ENCODE measurements around the gene SCPEP1.
"Not testable (repeated sequence)": the region's sequence is repeated elsewhere in the genome, so short reads cannot be mapped to it uniquely, and the experiment has no call there.

Gene SCPEP1

GRCh38 chr17:56977673-56978395 is at the start of gene SCPEP1:
SCPEP1 (plus strand) TSS chr17:56978131; CDS start chr17:56978160, 29 bp downstream.
- peak; percentile 78 for DNase-seq

- DNase-seq = no peak
Measured at GRCh38 chr17:56928586-56928985, 49.3 kb upstream of the SCPEP1 start.

GRCh38 chr17:56929362-56929969 is 48.5 kb upstream of the SCPEP1 start:
- no peak for DNase-seq

GRCh38 chr17:56930739-56931337 is 47.1 kb upstream of the SCPEP1 start:
- DNase-seq = no peak

GRCh38 chr17:56933151-56933745 is 44.7 kb upstream of the SCPEP1 start:
- DNase-seq = no peak

GRCh38 chr17:56933868-56934267 is 44.1 kb upstream of the SCPEP1 start:
- no peak for DNase-seq

- no peak for DNase-seq
Measured at GRCh38 chr17:56934280-56934679, 43.7 kb upstream of the SCPEP1 start.

GRCh38 chr17:56935461-56935860 is 42.5 kb upstream of the SCPEP1 start:
- no peak for DNase-seq

GRCh38 chr17:56936697-56937322 is 41.1 kb upstream of the SCPEP1 start:
- DNase-seq = no peak

GRCh38 chr17:56937687-56938086 is 40.2 kb upstream of the SCPEP1 start:
- DNase-seq = no peak

GRCh38 chr17:56938206-56938605 is 39.7 kb upstream of the SCPEP1 start:
- not testable (repeated sequence) for DNase-seq

GRCh38 chr17:56939869-56940484 is 38.0 kb upstream of the SCPEP1 start:
- no peak for DNase-seq

- DNase-seq = no peak
Measured at GRCh38 chr17:56943505-56944125, 34.3 kb upstream of the SCPEP1 start.

GRCh38 chr17:56945938-56946505 is 31.9 kb upstream of the SCPEP1 start:
- no peak for DNase-seq

- DNase-seq = no peak
Measured at GRCh38 chr17:56947741-56948140, 30.2 kb upstream of the SCPEP1 start.

GRCh38 chr17:56948491-56948890 is 29.4 kb upstream of the SCPEP1 start:
- DNase-seq = no peak

GRCh38 chr17:56949595-56949994 is 28.3 kb upstream of the SCPEP1 start:
- DNase-seq = no peak

- no peak for DNase-seq
Measured at GRCh38 chr17:56956992-56957391, 20.9 kb upstream of the SCPEP1 start.

GRCh38 chr17:56960596-56961538 is 17.1 kb upstream of the SCPEP1 start, which contains the start of gene COIL:
COIL (minus strand) TSS chr17:56961050; CDS start chr17:56961019, 31 bp downstream.
- DNase-seq = peak; percentile 95

GRCh38 chr17:56965241-56965640 is 12.7 kb upstream of the SCPEP1 start:
- DNase-seq = not testable (repeated sequence)

GRCh38 chr17:56965681-56966080 is 12.2 kb upstream of the SCPEP1 start:
- not testable (repeated sequence) for DNase-seq

Data from stimulated activated CD4-positive, alpha-beta T cell treated with anti-CD3 and anti-CD28 coated beads, Interleukin-4, amount 100 ng/mL, for 24 hours (primary cell).